ENCODE data around the gene ERG.

DNA sequence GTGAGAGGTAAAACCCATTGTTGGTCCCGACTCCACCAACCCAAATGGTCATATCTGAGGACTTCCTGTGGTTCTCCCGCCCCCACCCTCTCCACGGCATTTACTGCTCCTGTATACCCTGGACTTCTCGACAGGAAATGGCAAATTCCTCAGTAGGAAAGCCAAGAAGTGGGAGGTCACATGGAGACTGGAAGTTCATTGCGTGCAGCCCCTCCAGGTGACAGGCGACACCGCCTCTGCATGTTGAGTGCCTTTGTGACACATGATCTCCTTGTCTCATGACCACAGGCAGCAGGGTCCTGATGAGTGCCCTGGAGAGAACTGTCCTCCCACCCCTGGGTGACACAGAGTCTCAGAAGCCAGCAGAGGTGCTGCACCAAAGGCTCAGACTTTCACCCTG lies 24.2 kb downstream of the ERG start:
- TF ChIP-seq, protein P1, sequence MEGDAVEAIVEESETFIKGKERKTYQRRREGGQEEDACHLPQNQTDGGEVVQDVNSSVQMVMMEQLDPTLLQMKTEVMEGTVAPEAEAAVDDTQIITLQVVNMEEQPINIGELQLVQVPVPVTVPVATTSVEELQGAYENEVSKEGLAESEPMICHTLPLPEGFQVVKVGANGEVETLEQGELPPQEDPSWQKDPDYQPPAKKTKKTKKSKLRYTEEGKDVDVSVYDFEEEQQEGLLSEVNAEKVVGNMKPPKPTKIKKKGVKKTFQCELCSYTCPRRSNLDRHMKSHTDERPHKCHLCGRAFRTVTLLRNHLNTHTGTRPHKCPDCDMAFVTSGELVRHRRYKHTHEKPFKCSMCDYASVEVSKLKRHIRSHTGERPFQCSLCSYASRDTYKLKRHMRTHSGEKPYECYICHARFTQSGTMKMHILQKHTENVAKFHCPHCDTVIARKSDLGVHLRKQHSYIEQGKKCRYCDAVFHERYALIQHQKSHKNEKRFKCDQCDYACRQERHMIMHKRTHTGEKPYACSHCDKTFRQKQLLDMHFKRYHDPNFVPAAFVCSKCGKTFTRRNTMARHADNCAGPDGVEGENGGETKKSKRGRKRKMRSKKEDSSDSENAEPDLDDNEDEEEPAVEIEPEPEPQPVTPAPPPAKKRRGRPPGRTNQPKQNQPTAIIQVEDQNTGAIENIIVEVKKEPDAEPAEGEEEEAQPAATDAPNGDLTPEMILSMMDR (IDR thresholded peaks at IDR 0.05; ENCODE audit: insufficient read depth, low read length), result no peak
- no peak for TF ChIP-seq POLR2AphosphoS5 (IDR thresholded peaks at IDR 0.05; ENCODE audit: low read depth)

Measured in HL-60 (cell line).